HT1080 (cell line): Measurements from ENCODE around the gene TMEM270. TPM values are rescaled to one million over a fixed set of nuclear protein-coding genes. Genes with fewer than 3 reads are reported as not detected.
"Not testable (repeated sequence)": the region's sequence is repeated elsewhere in the genome, so short reads cannot be mapped to it uniquely, and the experiment has no call there.

Experiments
- DNase-seq: peaks from one replicate; pipeline ENCODE4 v3.0.0-alpha.2; 2015; ENCODE audit warnings: low read depth
- total RNA-seq: library from RNA; depleted of rRNA; stranded (reverse); fragments of >200 nt; shearing (Covaris generic); gene quantifications from 2 replicates; pipeline ENCODE4 v1.2.3, GENCODE V29; 2014

Gene TMEM270
- total RNA-seq, 1 experiment from 2014 or later, result 0.23 TPM

- DNase-seq, result no peak
Measured at GRCh38 chr7:73831834-73832651, 28.9 kb upstream of the TMEM270 start.

GRCh38 chr7:73832806-73833205 is 28.2 kb upstream of the TMEM270 start:
- no peak for DNase-seq

GRCh38 chr7:73833251-73833919 is 27.6 kb upstream of the TMEM270 start:
- no peak for DNase-seq

GRCh38 chr7:73834626-73835191 is 26.2 kb upstream of the TMEM270 start:
- no peak for DNase-seq

GRCh38 chr7:73837167-73837566 is 23.8 kb upstream of the TMEM270 start:
- not testable (repeated sequence) for DNase-seq

- no peak for DNase-seq
Measured at GRCh38 chr7:73838642-73839041, 22.3 kb upstream of the TMEM270 start.

- DNase-seq, result no peak
Measured at GRCh38 chr7:73839290-73839689, 21.7 kb upstream of the TMEM270 start.

GRCh38 chr7:73839743-73840714 is 20.9 kb upstream of the TMEM270 start:
- DNase-seq, result no peak

GRCh38 chr7:73840715-73841379 is 20.1 kb upstream of the TMEM270 start:
- no peak for DNase-seq

- DNase-seq, result peak; percentile 45
Measured at GRCh38 chr7:73841689-73842066, 19.3 kb upstream of the TMEM270 start.

GRCh38 chr7:73842067-73842976 is 18.6 kb upstream of the TMEM270 start, which contains the start of gene METTL27:
Gene METTL27 (minus strand): TSS chr7:73842516. CDS start chr7:73842140, 376 bp downstream.
- peak; percentile 92 for DNase-seq

- no peak for DNase-seq
Measured at GRCh38 chr7:73844131-73844547, 16.8 kb upstream of the TMEM270 start.

GRCh38 chr7:73844848-73845460 is 16.0 kb upstream of the TMEM270 start:
- peak; percentile 46 for DNase-seq

- DNase-seq, result not testable (repeated sequence)
Measured at GRCh38 chr7:73845701-73846195, 15.2 kb upstream of the TMEM270 start.

- DNase-seq, result no peak
Measured at GRCh38 chr7:73847941-73848723, 12.8 kb upstream of the TMEM270 start.

- peak; percentile 95 for DNase-seq
Measured at GRCh38 chr7:73850781-73851207, 10.2 kb upstream of the TMEM270 start.

GRCh38 chr7:73851410-73852338 is 9.3 kb upstream of the TMEM270 start:
- peak; percentile 100 for DNase-seq
